Thyroid gland (tissue), 4 donors: ENCODE measurements around the gene ALG6. TPM values are rescaled to one million over a fixed set of nuclear protein-coding genes. Genes with fewer than 3 reads are reported as not detected.

Experiments used
- DNase-seq, 2 donors: peaks; one replicate each; pipeline ENCODE4 v3.0.0-alpha.2; 2019
- H3K27ac ChIP-seq, 3 donors: fragments of 200-600 bp; sonication (generic); 1 replicate in 2 of 3; 2 replicates in 1 of 3; pipeline ENCODE4 v1.5.1; 2016 to 2019; ENCODE audit warnings: mild to moderate bottlenecking in 1 of 3, moderate library complexity in 1 of 3
- H3K27me3 ChIP-seq: fragments of 200-600 bp; sonication (generic); one replicate; pipeline ENCODE4 v1.5.1; 2019
- H3K36me3 ChIP-seq, 2 donors: fragments of 200-600 bp; sonication (generic); one replicate each; pipeline ENCODE4 v1.5.1; 2016 to 2019
- H3K4me1 ChIP-seq, 2 donors: fragments of 200-600 bp; sonication (generic); one replicate each; pipeline ENCODE4 v1.5.1; 2017 to 2019
- H3K4me3 ChIP-seq, 3 donors: fragments of 200-600 bp; sonication (generic); replicated peaks in 1 of 3; 1 replicate in 2 of 3; 2 replicates in 1 of 3; pipeline ENCODE4 v1.5.1; 2016; ENCODE audit warnings: mild to moderate bottlenecking in 1 of 3
- H3K9me3 ChIP-seq: fragments of 200-600 bp; sonication (generic); one replicate; pipeline ENCODE4 v1.5.1; 2017
- CTCF ChIP-seq, 6 experiments: fragments of 200-600 bp in 3 of 6; fragments of 450-650 bp in 3 of 6; sonication (generic) in 3 of 6; IDR thresholded peaks; one replicate each; pipeline ENCODE4 v1.5.1; 2016 to 2019; ENCODE audit warnings: antibody characterized with exemption in 6 of 6, mild to moderate bottlenecking in 2 of 6, inconsistent platforms in 1 of 6, moderate library complexity in 1 of 6
- POLR2A ChIP-seq, 2 donors: fragments of 450-650 bp; IDR thresholded peaks; one replicate each; pipeline ENCODE4 v1.6.1; 2017; ENCODE audit warnings: antibody characterized with exemption in 2 of 2, mild to moderate bottlenecking in 2 of 2, moderate library complexity in 1 of 2
- WGBS, 2 donors: methylation state at CpG; one replicate each; pipeline ENCODE4 v1.1.5; 2017; 5-methylcytosine and 5-hydroxymethylcytosine counted together
- intact Hi-C: fragments of 100-400 bp; cut with DNase I; formaldehyde crosslinking; loops from one replicate; pipeline ENCODE4 v1.15.1; 2023
- total RNA-seq, 4 donors: library from RNA; depleted of rRNA; stranded (reverse); fragments of >200 nt; gene quantifications; one replicate each; pipeline ENCODE4 v1.2.3, GENCODE V29; 2016

ALG6 gene
- total RNA-seq, 4 donors from 2014 or later = 9.2 to 21.5 (median 19.7) TPM

GRCh38 chr1:63328781-63329180, 38.6 kb upstream of the ALG6 start:
- Histone ChIP-seq H3K27ac (no peak overlapping the region), H3K4me1 (peaks cover 11 to 16% of the 10 kb centered on the region in 2 donors), H3K27me3 (peaks cover 66% of the 10 kb centered on the region), H3K4me3 (no peak overlapping the region), H3K36me3 (no peaks in the 10 kb centered on the region), H3K9me3 (no peaks in the 10 kb centered on the region)
- no peak for DNase-seq
- intact Hi-C loops = no loop called here
- WGBS, 2 donors = 63 to 80% methylated on average over 8 to 9 of the region's 9 CpGs
- TF ChIP-seq POLR2A (IDR thresholded peaks at IDR 0.05) = no peak
- no peak for TF ChIP-seq CTCF (IDR thresholded peaks at IDR 0.05)

GRCh38 chr1:63329621-63330330, 37.7 kb upstream of the ALG6 start:
- peaks cover 61% of the 10 kb centered on the region for H3K27me3 ChIP-seq
- WGBS, 2 donors = 4 to 5% methylated on average over 22 to 44 of the region's 50 CpGs
- peaks cover 6 to 8% of the 10 kb centered on the region in 2 donors for H3K4me1 ChIP-seq
- intact Hi-C loops = no loop called here
- no peak for TF ChIP-seq POLR2A (IDR thresholded peaks at IDR 0.05)
- no peak for TF ChIP-seq CTCF (IDR thresholded peaks at IDR 0.05)
- H3K4me3 ChIP-seq = no peak overlapping the region
- no peak for DNase-seq
- no peaks in the 10 kb centered on the region for H3K9me3 ChIP-seq
- H3K27ac ChIP-seq = no peak overlapping the region
- H3K36me3 ChIP-seq = no peaks in the 10 kb centered on the region

GRCh38 chr1:63330331-63330916, 37.0 kb upstream of the ALG6 start:
- 6% methylated on average over 13 to 28 of the region's 28 CpGs for WGBS, 2 donors
- intact Hi-C loops = no loop called here
- TF ChIP-seq POLR2A (IDR thresholded peaks at IDR 0.05) (no peak), CTCF (IDR thresholded peaks at IDR 0.05) (no peak)
- Histone ChIP-seq H3K9me3 (no peaks in the 10 kb centered on the region), H3K27me3 (peaks cover 56% of the 10 kb centered on the region), H3K36me3 (no peaks in the 10 kb centered on the region), H3K27ac (no peak overlapping the region), H3K4me1 (peaks cover 6 to 8% of the 10 kb centered on the region in 2 donors), H3K4me3 (no peak overlapping the region)
- no peak for DNase-seq

- H3K9me3 ChIP-seq = no peaks in the 10 kb centered on the region
- H3K27ac ChIP-seq = no peak overlapping the region
Measured at GRCh38 chr1:63342402-63342801, 25.0 kb upstream of the ALG6 start.

More at GRCh38 chr1:63342402-63342801, 25.0 kb upstream of the ALG6 start:
- Histone ChIP-seq H3K27me3 (no peaks in the 10 kb centered on the region), H3K36me3 (no peaks in the 10 kb centered on the region), H3K4me3 (no peak overlapping the region), H3K4me1 (no peaks in the 10 kb centered on the region)
- intact Hi-C loops = no loop called here
- TF ChIP-seq CTCF (IDR thresholded peaks at IDR 0.05) (no peak), POLR2A (IDR thresholded peaks at IDR 0.05) (no peak)
- 53 to 64% methylated on average over 2 of the region's 2 CpGs for WGBS, 2 donors
- no peak for DNase-seq
